Vagina (tissue), 2 donors: Measurements from ENCODE around the gene PXYLP1. TPM values are rescaled to one million over a fixed set of nuclear protein-coding genes. Genes with fewer than 3 reads are reported as not detected.

Experiments used
- DNase-seq, 2 donors: peaks; one replicate each; pipeline ENCODE4 v3.0.0-alpha.2; 2017; ENCODE audit errors: extremely low spot score in 2 of 2
- H3K27ac ChIP-seq: fragments of 200-600 bp; sonication (generic); one replicate; pipeline ENCODE4 v1.5.1; 2019
- H3K27me3 ChIP-seq: fragments of 200-600 bp; sonication (generic); one replicate; pipeline ENCODE4 v1.5.1; 2019
- H3K36me3 ChIP-seq, 2 donors: fragments of 200-600 bp; sonication (generic); one replicate each; pipeline ENCODE4 v1.5.1; 2017 to 2019
- H3K4me1 ChIP-seq: fragments of 200-600 bp; sonication (generic); one replicate; pipeline ENCODE4 v1.5.1; 2019
- H3K4me3 ChIP-seq, 2 donors: fragments of 200-600 bp; sonication (generic); 1 replicate in 1 of 2; 2 replicates in 1 of 2; pipeline ENCODE4 v1.5.1; 2016 to 2019
- H3K9me3 ChIP-seq: fragments of 200-600 bp; sonication (generic); one replicate; pipeline ENCODE4 v1.5.1; 2019
- POLR2A ChIP-seq, 2 donors: fragments of 450-650 bp; IDR thresholded peaks; one replicate each; pipeline ENCODE4 v1.6.1; 2017; ENCODE audit warnings: antibody characterized with exemption in 2 of 2, mild to moderate bottlenecking in 2 of 2, moderate library complexity in 2 of 2
- POLR2AphosphoS5 ChIP-seq, 2 donors: sonication (generic); formaldehyde crosslinking; IDR thresholded peaks; one replicate each; pipeline ENCODE4 v1.9.0; 2017; ENCODE audit warnings: antibody characterized with exemption in 2 of 2, mild to moderate bottlenecking in 2 of 2, low read depth in 1 of 2; ENCODE audit not compliant: insufficient read depth in 1 of 2
- intact Hi-C: fragments of 100-400 bp; cut with DNase I; formaldehyde crosslinking; loops from one replicate; pipeline ENCODE4 v1.15.1; 2023
- total RNA-seq: library from RNA; depleted of rRNA; stranded (reverse); fragments of >200 nt; gene quantifications from one replicate; pipeline ENCODE4 v1.2.3, GENCODE V29; 2016
- TF ChIP-seq, protein P1 (sequence below), 3 experiments: fragments of 450-650 bp in 2 of 3; fragments of 200-600 bp in 1 of 3; sonication (generic) in 1 of 3; IDR thresholded peaks; one replicate each; pipeline ENCODE4 v1.5.1; 2017 to 2019; ENCODE audit warnings: antibody characterized with exemption in 3 of 3, mild to moderate bottlenecking in 2 of 3, moderate library complexity in 2 of 3

The PXYLP1 gene
- total RNA-seq, 1 donor from 2014 or later, result 16.7 TPM

DNA sequence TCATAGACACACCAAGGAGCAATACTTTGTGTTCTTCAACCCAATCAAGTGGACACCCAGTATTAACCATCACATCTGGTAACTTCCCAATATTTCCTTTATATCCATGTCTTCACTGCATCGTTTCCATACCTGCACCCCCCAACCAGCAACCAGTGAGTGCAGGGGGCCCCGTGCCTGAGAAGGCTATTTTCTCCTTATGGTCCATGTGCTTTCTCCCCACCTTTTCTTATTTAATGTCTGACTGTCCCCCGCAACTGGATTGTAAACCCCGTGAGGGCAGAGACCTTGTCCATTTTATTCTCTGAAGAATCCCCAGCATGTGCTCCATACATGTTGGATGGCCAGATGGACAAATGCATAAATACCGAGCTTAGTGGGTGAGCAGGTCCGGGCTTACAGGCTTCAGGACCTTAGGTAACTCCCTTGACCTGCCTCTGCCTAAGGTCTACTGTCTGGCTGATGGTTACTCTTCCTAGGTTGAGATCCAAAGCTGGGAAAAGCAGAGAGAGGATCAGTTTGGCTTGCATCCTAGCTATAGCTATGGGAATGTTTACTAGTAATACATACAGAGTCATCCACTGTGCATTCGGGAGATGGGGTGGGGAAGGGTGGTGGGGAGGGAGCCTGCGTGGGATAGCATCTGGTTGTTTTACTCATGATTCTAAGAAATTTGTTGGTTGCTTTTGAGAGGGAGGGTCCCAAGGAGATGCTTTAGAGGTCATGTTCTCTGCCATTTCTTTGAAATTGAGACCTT lies 41.5 kb downstream of the PXYLP1 start:
- Histone ChIP-seq H3K27me3 (no peaks in the 10 kb centered on the region), H3K9me3 (no peaks in the 10 kb centered on the region), H3K4me1 (no peaks in the 10 kb centered on the region), H3K4me3 (no peak overlapping the region), H3K27ac (no peak overlapping the region), H3K36me3 (no peaks in the 10 kb centered on the region)
- intact Hi-C loops, result no loop called here
- no peak for DNase-seq
- no peak for TF ChIP-seq POLR2A (IDR thresholded peaks at IDR 0.05)
- TF ChIP-seq, protein P1, sequence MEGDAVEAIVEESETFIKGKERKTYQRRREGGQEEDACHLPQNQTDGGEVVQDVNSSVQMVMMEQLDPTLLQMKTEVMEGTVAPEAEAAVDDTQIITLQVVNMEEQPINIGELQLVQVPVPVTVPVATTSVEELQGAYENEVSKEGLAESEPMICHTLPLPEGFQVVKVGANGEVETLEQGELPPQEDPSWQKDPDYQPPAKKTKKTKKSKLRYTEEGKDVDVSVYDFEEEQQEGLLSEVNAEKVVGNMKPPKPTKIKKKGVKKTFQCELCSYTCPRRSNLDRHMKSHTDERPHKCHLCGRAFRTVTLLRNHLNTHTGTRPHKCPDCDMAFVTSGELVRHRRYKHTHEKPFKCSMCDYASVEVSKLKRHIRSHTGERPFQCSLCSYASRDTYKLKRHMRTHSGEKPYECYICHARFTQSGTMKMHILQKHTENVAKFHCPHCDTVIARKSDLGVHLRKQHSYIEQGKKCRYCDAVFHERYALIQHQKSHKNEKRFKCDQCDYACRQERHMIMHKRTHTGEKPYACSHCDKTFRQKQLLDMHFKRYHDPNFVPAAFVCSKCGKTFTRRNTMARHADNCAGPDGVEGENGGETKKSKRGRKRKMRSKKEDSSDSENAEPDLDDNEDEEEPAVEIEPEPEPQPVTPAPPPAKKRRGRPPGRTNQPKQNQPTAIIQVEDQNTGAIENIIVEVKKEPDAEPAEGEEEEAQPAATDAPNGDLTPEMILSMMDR (IDR thresholded peaks at IDR 0.05), result no peak
- no peak for TF ChIP-seq POLR2AphosphoS5 (IDR thresholded peaks at IDR 0.05; ENCODE audit: insufficient read depth in 1 of 2, low read depth in 1 of 2)

DNA sequence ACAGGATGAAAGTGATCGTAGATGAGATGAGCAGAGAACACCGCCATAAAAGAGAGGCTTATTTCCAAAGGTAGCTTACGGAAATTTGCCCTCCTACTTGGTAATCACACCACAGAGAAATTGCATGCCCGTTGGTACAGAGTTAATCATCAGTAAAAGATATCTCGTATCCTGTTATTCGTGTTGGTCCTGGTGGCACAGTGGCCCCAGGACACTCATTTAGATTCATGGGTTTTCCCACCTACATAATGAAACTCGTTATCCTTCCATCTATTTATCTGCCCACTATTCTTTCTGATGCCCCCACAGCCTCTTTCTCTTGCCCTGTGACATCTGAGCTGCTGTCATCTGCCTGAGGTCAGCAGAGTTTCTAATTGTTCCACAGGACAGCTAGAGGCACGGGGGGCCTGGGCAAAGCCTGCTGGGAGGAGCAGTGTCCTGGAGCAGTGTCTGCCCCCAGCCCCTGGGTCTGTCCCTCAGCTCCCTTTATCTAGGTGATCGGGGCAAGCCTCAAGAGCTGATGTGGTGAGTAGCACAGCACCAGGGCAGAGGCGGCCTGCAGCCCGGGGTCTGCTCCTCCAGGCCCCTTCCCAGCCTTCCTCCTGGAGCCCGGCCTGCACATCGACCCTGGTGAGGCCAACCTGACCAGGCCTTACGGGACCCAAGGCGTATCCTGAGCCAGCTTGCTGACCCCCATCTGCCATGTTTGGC lies 42.2 kb downstream of the PXYLP1 start:
- H3K4me3 ChIP-seq, result no peak overlapping the region
- H3K27ac ChIP-seq, result no peak overlapping the region
- peak in 1 of 2 donors; percentile 78 for DNase-seq
- peaks cover 2% of the 10 kb centered on the region for H3K4me1 ChIP-seq
- H3K9me3 ChIP-seq, result no peaks in the 10 kb centered on the region
- intact Hi-C loops, result no loop called here
- no peaks in the 10 kb centered on the region for H3K27me3 ChIP-seq
- TF ChIP-seq POLR2A (IDR thresholded peaks at IDR 0.05) (no peak), POLR2AphosphoS5 (IDR thresholded peaks at IDR 0.05; ENCODE audit: insufficient read depth in 1 of 2, low read depth in 1 of 2) (no peak)
- TF ChIP-seq, protein P1 (IDR thresholded peaks at IDR 0.05), result no peak
- H3K36me3 ChIP-seq, result no peaks in the 10 kb centered on the region

DNA sequence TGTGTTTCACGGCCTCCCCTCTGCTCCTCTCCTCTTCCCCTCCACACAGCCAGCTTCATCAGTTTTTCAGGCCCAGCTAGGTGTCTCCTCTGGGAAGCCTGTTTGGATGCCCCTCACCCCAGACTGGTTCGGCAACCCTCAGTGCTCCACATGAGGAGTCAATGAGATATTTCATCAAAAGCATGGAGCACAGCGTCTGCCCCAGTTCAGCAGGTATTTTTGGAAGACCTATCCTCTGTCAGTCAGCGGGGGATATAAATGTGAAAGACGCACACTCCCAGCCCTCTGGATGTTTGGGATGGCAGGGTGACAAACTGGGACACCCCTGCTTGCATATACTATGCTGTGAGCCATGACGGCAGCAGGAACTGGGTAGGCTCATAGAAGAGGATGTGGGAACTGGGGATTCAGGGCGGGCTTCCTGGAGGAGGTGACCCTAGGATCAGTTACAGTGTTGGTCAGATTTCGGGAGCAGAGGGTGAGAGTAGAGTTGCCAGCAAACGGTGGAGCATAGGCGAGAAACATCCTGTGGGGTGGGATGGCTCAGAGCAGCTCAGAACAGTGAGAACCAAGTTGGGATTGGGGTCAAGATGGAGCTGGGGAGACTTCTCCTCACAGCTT lies 42.9 kb downstream of the PXYLP1 start:
- Histone ChIP-seq H3K4me3 (no peak overlapping the region), H3K9me3 (no peaks in the 10 kb centered on the region), H3K36me3 (no peaks in the 10 kb centered on the region), H3K27me3 (no peaks in the 10 kb centered on the region), H3K27ac (no peak overlapping the region), H3K4me1 (peaks cover 4% of the 10 kb centered on the region)
- peak in 1 of 2 donors; percentile 56 for DNase-seq
- TF ChIP-seq, protein P1 (IDR thresholded peaks at IDR 0.05), result no peak
- no peak for TF ChIP-seq POLR2A (IDR thresholded peaks at IDR 0.05)
- TF ChIP-seq POLR2AphosphoS5 (IDR thresholded peaks at IDR 0.05; ENCODE audit: insufficient read depth in 1 of 2, low read depth in 1 of 2), result no peak
- intact Hi-C loops, result loop anchor here (5.0 kb wide), 1 partner anchor 37 kb away; no protein-coding TSS in a partner anchor

DNA sequence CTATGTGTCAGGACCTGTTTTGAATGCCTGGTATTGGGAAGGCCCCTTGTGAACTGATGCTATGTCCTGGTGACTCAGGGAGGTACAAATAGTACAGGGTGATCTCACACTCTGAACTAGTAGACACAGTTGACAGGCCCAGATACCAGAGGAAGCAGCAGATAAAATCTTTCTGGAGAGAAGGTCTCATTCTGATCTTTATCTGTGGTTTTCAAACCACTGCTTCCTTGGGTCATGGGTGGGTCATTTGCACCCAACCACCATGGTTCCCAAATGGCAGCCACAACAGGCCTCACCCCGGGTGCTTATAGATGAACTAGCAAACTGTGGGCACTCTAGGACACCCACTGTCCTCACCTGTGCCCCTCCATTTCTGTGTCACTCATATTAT lies 43.4 kb downstream of the PXYLP1 start:
- H3K27ac ChIP-seq, result no peak overlapping the region
- H3K36me3 ChIP-seq, result no peaks in the 10 kb centered on the region
- no peaks in the 10 kb centered on the region for H3K27me3 ChIP-seq
- intact Hi-C loops, result loop anchor here (5.0 kb wide), 1 partner anchor 38 kb away; no protein-coding TSS in a partner anchor
- peak in 1 of 2 donors; percentile 46 for DNase-seq
- no peak for TF ChIP-seq POLR2A (IDR thresholded peaks at IDR 0.05)
- TF ChIP-seq POLR2AphosphoS5 (IDR thresholded peaks at IDR 0.05; ENCODE audit: insufficient read depth in 1 of 2, low read depth in 1 of 2), result no peak
- TF ChIP-seq, protein P1 (IDR thresholded peaks at IDR 0.05), result no peak
- H3K9me3 ChIP-seq, result no peaks in the 10 kb centered on the region
- H3K4me3 ChIP-seq, result no peak overlapping the region
- peaks cover 4% of the 10 kb centered on the region for H3K4me1 ChIP-seq
